ENCODE results near the gene ZMYM2.

- TF ChIP-seq POLR2A (IDR thresholded peaks at IDR 0.05) (no peak), CTCF (IDR thresholded peaks at IDR 0.05) (no peak)
These were observed 148.2 kb downstream of the ZMYM2 start for GRCh38 chr13:20106742-20107141.

Data from thyroid gland (tissue), 4 donors.